ENCODE results near the gene RIOK3. TPM values are rescaled to one million over a fixed set of nuclear protein-coding genes. Genes with fewer than 3 reads are reported as not detected.
A peak's percentile ranks its signal among the peaks of the same experiment; 100 is the strongest.

RIOK3 gene
- total RNA-seq, 1 experiment from 2014 or later, result 42.5 TPM

DNA sequence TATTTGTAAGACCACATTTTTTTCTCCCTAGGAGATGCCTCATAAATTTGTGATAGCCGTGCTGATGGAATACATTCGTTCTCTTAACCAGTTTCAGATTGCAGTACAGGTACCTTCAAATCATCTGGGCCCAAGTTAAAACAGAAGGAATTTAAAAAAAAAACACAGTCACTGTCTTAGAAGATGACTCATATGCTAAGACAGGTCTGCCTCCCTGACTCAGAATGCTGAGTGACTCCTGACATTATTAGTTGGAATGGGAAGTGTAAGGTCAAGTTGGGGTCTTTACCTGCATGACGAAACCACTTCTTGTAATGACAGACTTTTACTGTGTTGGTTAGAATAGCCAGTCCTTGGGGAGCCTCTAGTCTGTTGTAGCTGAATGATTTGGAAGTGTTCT lies 76.5 kb downstream of the RIOK3 start:
- Histone ChIP-seq H3K4me3 (replicated peaks in 1 of 2; ENCODE audit: low read depth in 1 of 2, low read length in 2 of 2) (0 out of 4 replicates have a peak overlapping the region, but pooled peaks of 1 of the 2 experiments have one; percentile 10), H2AFZ (ENCODE audit: low read depth, low read length, poor library complexity, severe bottlenecking) (no peak overlapping the region), H3K27ac (ENCODE audit: low read depth, low read length) (peak overlapping the region; percentile 63), H3K79me2 (ENCODE audit: insufficient read depth, low read length) (no peaks in the 10 kb centered on the region), H3K9me3 (ENCODE audit: control insufficient read depth in 1 of 2, insufficient read depth in 1 of 2, low read depth in 1 of 2, low read length in 2 of 2) (no peaks in the 10 kb centered on the region), H3K9me2 (ENCODE audit: insufficient read depth) (no peaks in the 10 kb centered on the region), H3K27me3 (ENCODE audit: insufficient read depth, low read length) (no peaks in the 10 kb centered on the region), H3K9ac (ENCODE audit: low read length) (peak overlapping the region; percentile 50), H3K36me3 (ENCODE audit: control insufficient read depth in 1 of 2, insufficient read depth in 2 of 2, low read length in 2 of 2) (peaks cover 37 to 42% of the 10 kb centered on the region in 2 experiments; a peak in 3 of 4 replicates), H3K4me2 (ENCODE audit: low read length) (peak overlapping the region; percentile 56), H4K20me1 (ENCODE audit: insufficient read depth) (no peaks in the 10 kb centered on the region), H3K4me1 (ENCODE audit: control insufficient read depth in 1 of 2, insufficient read depth in 2 of 2, low read length in 2 of 2) (peaks cover 13 to 25% of the 10 kb centered on the region in 2 experiments)
- peak; percentile 81 for DNase-seq (ENCODE audit: low read depth, low spot score)
- CTCF ChIA-PET, result interaction anchor here (0.7 kb wide), 1 partner anchor 727 kb away, joined by 3 read pairs; no protein-coding TSS in a partner anchor
- intact Hi-C loops (cut with micrococcal nuclease), result no loop called here
- POLR2A ChIA-PET, result no interaction called here
- no TSS peak for BruUV-seq (replicated peaks)
- RAD21 ChIA-PET (ENCODE audit: low non-redundant PET in 1 of 2, low total read pairs in 2 of 2, uncharacterized antibody in 2 of 2, unreplicated experiment in 2 of 2), result no interaction called here
- ATAC-seq, result peak; percentile 82
- no peak; the same call in 1 of the 2 replicates for TF ChIP-seq CBX3 (IDR thresholded peaks at IDR 0.05; ENCODE audit: low read depth)
- 0 out of 2 replicates have a peak, but pooled peaks have one; percentile 16 for TF ChIP-seq MAX (IDR thresholded peaks at IDR 0.05)
- TF ChIP-seq TCF7L2 (IDR thresholded peaks at IDR 0.05; ENCODE audit: borderline replicate concordance, extremely low read depth, insufficient read depth, insufficient read length), result no peak
- no peak for TF ChIP-seq EZH2phosphoT487 (IDR thresholded peaks at IDR 0.05; ENCODE audit: borderline replicate concordance)
- TF ChIP-seq YY1 (IDR thresholded peaks at IDR 0.05; ENCODE audit: extremely low read depth, insufficient replicate concordance, low read depth, low read length), result no peak
- peak; percentile 32; the same call in 1 of the 2 replicates for TF ChIP-seq POLR2AphosphoS5 (IDR thresholded peaks at IDR 0.05; ENCODE audit: low read depth, low read length)
- TF ChIP-seq FOSL1 (IDR thresholded peaks at IDR 0.05; ENCODE audit: low read depth), result peak; percentile 86
- TF ChIP-seq ELF1 (IDR thresholded peaks at IDR 0.05; ENCODE audit: borderline replicate concordance, low read depth), result no peak
- TF ChIP-seq RAD21 (IDR thresholded peaks at IDR 0.05; ENCODE audit: low read depth), result peak; percentile 12; the same call in 1 of the 2 replicates
- TF ChIP-seq EZH2 (IDR thresholded peaks at IDR 0.05), result no peak
- TF ChIP-seq JUND (IDR thresholded peaks at IDR 0.05), result peak; percentile 83
- no peak for TF ChIP-seq POLR2A (IDR thresholded peaks at IDR 0.05; ENCODE audit: borderline replicate concordance, extremely low read depth, insufficient read depth, insufficient read length)
- TF ChIP-seq SIN3A (IDR thresholded peaks at IDR 0.05; ENCODE audit: low read depth), result peak; percentile 54; the same call in 1 of the 2 replicates
- no peak for TF ChIP-seq EGR1 (IDR thresholded peaks at IDR 0.05; ENCODE audit: low read depth)
- TF ChIP-seq CTCF (IDR thresholded peaks at IDR 0.05 in 2 of 3, conservative IDR thresholded peaks at IDR 0.05 in 1 of 3; ENCODE audit: borderline replicate concordance in 1 of 3, insufficient read depth in 1 of 3, low read depth in 2 of 3, low read length in 2 of 3), result no peak
- no peak for TF ChIP-seq SRF (IDR thresholded peaks at IDR 0.05; ENCODE audit: low read depth)
- TF ChIP-seq, protein P1, sequence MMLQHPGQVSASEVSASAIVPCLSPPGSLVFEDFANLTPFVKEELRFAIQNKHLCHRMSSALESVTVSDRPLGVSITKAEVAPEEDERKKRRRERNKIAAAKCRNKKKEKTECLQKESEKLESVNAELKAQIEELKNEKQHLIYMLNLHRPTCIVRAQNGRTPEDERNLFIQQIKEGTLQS (IDR thresholded peaks at IDR 0.05), result peak; percentile 73
- TF ChIP-seq, protein P2, sequence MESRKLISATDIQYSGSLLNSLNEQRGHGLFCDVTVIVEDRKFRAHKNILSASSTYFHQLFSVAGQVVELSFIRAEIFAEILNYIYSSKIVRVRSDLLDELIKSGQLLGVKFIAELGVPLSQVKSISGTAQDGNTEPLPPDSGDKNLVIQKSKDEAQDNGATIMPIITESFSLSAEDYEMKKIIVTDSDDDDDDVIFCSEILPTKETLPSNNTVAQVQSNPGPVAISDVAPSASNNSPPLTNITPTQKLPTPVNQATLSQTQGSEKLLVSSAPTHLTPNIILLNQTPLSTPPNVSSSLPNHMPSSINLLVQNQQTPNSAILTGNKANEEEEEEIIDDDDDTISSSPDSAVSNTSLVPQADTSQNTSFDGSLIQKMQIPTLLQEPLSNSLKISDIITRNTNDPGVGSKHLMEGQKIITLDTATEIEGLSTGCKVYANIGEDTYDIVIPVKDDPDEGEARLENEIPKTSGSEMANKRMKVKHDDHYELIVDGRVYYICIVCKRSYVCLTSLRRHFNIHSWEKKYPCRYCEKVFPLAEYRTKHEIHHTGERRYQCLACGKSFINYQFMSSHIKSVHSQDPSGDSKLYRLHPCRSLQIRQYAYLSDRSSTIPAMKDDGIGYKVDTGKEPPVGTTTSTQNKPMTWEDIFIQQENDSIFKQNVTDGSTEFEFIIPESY (IDR thresholded peaks at IDR 0.05; ENCODE audit: extremely low read depth, insufficient replicate concordance, low read length), result no peak
- no peak for TF ChIP-seq ZNF274 (IDR thresholded peaks at IDR 0.05; ENCODE audit: low read depth, low read length)
- no peak for TF ChIP-seq ZFX (IDR thresholded peaks at IDR 0.05)
- TF ChIP-seq CEBPB (IDR thresholded peaks at IDR 0.05; ENCODE audit: low read depth), result peak; percentile 91
- peak; percentile 86 for TF ChIP-seq SP1 (IDR thresholded peaks at IDR 0.05; ENCODE audit: low read depth)

Measured in HCT116 (cell line).